NCI-H774 (cell line): Measurements from ENCODE around the gene RPN1.
A peak's percentile ranks its signal among the peaks of the same experiment; 100 is the strongest.
"Not testable (repeated sequence)": the region's sequence is repeated elsewhere in the genome, so short reads cannot be mapped to it uniquely, and the experiment has no call there.

ENCODE experiments used
- DNase-seq: peaks from one replicate; lab custom pipeline; 2025; lab: John Stamatoyannopoulos, UW

RPN1 gene

DNA sequence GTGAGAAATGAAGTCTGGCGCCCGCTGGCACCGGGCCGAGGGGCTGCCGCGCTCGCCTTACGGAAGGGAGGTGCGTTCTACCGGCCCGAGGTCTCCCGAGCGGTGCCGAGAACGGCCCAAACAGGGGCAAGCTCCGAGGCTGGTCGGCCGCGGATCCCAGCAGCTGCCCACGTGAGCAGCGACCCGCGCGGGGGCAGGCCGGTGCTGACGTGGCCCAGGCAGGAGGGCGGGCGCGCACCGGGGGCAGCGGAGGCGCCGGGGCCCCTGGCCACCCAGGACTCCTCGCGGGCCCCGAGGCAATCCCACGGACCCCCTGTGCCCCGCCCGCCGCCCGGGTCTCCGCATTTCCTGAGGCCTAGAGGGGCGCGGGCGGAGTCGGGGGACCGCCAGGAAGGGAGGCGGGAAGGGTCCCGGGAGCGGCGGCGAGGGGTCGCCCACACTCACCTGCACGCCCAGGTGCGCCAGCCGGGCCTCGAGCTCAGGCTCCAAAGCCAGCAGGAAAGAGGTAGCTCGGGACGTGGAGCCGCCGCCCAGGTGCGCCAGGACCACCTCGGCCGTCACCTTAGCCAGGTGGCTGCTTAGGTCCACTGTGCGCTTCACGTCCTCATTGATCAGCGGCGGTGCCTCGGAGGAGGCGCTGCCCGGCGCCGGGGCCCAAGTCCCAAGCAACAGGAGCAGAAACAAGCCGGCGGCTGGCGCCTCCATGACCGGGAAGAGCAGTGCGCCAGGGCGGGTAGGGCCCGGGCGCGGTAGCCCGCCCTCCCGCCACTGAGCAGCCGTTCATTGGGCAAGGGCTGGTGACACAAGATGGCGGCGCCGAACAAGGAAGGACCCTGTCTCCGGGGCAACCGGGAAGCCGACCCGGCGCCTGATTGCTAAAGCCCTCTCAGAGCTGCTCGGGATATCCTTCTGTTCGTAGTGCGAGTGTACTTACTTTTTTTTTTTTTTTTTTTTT lies at the start of gene RPN1:
RPN1 (minus strand) TSS at position 723 of the 955 bp plus-strand sequence; CDS start at position 705, 18 bp downstream.
- peak; percentile 89 for DNase-seq

DNA sequence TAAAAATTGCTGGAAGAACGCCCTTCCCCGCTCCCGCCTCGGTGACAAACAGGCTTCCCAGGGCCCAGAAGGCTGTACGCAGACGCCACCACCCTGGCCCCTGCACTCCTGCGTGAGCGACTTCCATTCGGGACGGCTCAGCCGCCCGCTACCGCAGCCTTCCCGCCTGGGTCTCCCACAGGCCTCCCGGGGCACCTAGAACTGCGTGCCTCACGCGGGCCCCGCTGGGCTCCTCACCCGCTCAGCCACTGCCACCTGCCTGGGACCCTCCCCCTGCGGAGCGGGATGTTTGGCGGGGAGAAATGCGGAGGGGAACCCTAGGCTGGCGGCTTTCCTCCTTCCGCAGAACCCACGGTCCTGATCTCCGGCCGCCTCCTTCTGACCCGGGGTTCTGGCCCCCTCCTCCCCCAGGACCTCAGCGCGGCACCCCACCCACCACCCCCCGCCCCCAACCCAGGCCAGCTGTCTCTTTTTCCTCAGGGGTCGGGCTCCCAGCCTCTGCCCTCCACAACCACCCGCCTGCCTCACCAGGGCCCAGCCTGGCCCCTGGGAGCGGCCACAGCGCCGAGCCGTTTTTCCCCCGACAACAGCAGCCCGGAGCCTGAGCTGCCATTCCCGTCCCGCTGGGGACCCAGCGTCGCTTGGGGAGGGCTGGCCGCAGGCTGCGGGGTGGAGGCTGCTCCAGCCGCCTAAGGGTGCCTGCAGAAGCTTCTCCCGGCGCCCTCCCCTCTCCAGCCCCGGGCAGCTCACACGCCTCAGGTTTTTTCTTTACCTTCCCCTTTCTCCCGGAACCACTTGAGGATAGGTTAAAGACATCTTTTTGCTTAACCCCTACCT lies 47.8 kb upstream of the RPN1 start:
- peak; percentile 35 for DNase-seq

DNA sequence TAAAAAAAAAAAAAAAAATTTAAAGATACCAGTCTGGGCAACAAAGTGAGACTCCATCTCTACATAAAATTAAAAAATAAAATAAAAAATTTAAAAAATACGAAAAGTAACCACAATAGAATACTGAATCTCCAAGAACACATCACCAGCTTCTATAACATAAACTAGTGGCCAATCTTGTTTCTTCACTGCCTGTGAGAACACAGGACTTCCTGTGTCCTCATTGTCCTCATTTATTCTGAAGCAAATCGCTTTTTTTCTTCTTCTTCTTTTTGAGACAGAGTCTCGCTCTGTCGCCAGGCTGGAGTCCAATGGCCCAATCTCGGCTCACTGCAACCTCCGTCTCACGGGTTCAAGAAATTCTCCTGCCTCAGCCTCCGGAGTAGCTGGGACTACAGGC lies 46.7 kb upstream of the RPN1 start:
- no peak for DNase-seq

DNA sequence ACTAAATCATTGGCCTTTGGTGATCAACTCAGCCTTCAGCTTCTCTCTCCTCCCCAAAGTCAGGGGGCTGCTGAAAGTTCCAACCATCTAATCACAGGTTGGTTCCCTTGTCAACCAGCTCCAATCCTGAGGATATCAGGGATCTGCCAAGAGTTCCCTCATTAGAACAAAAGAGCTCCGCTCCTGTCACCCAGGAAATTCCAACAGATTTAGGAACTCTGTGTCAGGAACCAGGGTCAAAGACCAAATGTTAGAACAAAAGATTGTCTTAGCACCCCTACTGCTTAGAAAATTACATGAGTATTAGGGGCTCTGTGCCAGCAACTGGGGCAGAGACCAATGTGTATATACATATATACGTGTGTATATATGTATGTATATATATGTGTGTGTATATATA lies 43.1 kb upstream of the RPN1 start:
- no peak for DNase-seq

DNA sequence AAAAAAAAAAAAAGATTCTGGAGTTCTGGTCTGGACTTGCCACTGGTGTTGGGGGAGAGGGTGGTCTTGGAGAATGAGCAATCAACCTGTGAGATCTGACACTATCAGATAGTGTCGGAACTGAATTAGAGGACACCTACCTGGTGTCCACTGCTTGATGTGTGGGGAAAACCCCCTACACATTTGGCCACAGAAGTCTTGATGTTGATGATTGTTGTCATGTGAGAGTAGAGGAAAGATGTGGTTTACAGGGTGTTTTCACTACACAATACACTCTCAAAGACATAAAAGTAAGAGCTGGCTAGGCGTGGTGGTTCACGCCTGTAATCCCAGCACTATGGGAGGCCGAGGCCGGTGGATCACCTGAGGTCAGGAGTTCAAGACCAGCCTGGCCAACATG lies 38.4 kb upstream of the RPN1 start:
- no peak for DNase-seq

DNA sequence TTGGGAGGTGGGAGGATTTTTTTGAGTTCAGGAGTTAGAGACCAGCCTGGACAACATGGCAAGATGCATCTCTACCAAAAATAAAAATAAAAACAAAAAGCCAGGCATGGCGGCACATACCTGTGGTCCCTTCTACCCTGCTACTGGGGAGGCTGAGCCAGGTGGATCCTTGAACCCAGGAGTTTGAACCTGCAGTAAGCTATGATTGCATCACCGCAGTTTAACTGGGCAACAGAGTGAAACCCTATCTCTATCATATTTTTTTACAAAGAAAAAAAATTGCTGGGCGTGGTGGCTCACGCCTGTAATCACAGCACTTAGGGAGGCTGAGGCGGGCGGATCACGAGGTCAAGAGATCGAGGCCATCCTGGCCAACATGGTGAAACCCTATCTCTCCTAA lies 35.8 kb upstream of the RPN1 start:
- no peak for DNase-seq

DNA sequence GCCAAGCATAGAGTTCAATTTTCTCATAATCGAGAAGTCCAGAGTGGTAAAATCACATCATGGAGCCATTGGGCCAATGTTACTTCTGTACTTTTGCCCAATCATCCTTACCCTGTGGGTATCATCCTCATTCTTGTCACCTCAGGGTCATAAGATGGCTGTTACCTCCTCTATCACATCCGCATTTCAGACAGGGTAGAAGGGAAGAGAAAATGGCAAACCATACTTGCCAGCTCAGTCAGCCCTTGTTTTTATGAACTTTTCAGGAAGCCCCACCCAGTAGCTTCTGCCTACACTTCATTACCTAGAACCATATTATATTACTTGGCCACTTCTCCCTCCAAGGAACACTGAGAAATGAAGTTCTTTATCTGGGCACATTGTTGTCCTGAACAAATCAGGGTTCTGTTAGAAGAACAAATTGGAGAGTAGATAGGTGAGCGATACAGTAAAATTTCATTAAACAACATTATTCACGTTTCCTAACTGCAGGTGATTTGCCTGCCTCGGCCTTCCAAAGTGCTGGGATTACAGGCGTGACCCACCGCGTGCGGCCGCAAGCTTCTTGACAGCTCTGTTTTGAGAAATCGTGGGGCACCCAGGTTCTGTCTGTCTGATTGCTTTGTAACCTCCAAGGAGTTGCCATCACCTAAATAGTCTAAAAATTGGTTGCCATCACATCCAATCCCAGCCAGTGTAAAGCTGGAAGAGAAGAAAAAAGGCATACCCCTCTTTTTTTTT lies 34.5 kb upstream of the RPN1 start:
- DNase-seq: no peak

DNA sequence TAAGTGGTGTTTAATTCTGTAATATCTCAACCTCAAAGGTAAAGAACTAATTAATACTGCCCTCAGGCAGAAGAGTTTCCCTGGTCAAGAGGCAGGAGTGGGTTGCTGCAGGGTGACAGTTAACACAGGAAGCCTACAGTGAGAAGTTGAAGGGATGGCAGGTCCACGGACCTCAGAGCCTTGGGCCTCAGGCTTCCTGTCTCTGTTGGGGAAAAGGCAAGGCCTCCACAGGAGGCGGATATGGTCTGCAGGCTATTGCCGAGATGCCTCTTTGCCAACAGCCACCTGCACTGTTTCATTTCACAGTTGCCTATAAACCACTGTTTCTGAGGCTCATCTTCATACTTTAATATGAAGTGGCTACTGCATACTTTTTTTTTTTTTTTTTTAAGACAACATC lies 33.3 kb upstream of the RPN1 start:
- DNase-seq: no peak

DNA sequence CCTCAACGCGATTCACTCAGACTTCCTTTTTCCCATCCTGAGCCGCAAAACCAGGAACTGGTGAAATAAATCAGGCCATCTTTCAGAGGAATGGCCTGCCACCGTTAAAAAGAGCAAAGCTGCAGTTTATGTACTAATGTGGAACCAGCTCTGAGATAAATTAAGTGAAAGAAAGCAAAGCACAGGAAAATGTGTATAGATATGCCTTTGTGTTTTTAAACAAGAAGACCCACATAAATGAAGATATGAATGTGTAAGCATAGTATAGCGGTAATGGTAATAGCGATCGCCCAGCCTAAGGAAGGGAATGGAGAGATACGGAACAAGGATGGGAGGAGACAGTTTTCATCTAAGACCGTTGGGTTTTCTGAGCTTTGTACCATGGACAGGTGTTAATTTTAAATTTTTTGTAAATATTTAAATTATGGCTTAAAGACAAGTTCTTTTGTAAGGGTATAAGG lies 30.8 kb upstream of the RPN1 start:
- DNase-seq: no peak

DNA sequence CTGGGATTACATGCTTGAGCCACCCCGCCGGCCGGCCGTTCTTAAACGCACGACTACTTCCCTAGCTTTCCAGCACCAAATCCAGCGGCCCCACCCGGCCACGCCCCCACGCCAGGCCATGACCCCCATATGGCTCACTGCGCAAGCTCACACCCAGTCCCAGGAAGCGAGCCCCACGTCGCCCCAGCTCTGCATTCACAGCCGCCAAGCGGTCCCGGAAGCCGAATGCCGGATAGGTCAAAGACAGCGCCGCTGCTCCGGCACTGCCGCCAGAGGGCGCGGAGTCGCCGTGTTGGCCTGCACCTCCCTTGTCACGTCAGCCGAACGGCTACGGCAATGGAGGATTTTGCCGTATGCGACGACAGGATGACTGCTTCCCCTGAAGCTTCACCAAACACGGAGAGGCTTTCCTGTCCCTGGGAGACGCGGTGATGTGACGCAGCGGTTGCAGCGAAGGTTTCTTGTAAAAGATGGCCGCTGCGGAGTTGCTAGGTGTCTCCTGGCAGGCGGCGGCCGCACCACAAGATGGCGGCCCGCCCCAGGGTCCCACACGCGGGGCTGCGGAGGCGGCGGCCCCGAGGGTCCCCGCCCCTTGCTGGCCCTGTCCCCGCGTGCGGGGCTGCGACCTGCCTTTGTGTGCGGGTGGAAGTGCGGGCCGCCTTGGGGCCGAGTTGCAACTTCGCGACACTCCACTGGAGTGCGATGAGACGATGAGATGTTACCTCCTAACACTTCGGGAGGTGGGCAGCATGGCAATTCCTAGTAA lies 30.2 kb upstream of the RPN1 start:
- peak; percentile 97 for DNase-seq

DNA sequence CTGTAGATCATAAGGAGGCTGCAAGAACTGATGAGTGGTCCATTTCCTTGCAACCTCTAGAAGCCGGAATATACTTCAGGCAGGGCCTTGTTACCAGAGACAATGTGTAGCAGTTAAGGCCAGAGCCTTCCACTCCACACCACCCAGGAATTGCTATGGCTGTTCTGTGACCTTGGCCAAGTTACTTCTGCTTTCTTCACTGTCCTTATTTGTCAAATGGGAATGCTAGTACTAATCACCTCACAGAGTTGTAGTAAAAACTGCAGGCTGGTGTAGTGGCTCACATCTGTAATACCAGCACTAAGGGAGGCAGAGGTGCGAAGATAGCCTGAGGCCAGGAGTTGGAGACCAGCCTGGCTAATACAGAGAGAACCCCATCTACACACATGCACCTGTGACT lies 28.7 kb upstream of the RPN1 start:
- no peak for DNase-seq

DNA sequence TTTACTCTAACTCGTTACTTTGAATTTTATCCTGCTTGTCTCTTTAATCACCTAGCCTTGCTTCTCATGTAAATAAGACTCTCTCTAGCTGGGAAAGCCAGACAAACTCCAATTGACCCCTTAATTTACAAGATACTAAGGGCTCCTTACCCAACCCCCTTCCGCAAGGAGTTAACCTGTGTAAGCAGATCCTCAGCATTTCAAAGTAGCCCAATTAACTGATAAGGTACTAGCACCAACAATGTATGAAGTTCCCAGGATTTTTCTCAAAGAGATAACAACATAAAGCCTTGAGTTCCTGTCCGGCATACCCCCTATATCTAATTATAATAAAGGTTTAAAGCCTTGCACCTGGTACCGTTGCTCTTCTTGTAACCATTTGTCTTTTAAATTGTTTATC lies 25.2 kb upstream of the RPN1 start:
- not testable (repeated sequence) for DNase-seq

DNA sequence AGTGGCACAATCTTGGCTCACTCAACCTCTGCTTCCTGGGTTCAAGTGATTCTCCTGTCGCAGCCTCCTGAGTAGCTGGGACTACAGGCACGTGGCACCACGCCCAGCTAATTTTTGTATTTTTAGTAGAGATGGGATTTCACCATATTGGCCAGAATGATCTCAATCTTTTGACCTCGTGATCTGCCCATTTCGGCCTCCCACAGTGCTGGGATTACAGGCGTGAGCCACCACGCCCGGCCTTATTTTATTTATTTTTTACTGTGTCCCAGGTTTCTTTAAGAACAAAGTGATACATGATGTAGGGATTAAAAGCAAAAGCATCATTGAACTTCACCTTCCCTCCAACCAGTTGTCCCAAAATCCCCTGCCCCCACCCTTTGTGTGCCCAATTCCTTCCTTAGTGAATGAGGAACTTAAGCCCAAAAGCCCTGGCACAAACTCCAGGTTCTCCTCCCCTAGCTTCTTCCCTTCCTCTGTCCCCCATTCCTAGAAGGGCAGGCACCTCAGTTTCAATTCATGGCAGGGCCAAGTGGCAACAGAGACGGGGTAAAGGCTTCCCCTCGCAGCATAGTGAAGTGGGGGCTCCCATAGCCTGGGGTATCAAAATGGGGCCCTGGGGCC lies 23.7 kb upstream of the RPN1 start:
- DNase-seq: no peak

DNA sequence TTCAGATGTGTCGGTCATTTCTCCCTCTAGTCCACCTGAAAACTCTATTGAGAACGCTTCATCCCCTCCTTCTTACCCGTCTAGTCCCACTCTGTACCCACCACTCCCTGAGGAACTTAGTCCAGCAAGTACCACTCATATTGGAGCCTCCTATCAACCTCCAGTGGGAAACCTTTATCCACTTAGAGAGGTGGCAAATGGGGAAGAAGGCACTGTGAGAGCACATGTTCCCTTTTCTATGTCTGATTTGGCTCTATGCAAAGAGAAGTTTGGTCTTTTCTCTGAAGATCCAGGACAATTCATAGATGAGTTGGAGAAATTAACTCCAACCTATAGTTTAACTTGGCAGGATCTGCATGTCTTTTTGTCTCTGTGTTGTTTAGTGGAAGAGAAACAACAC lies 17.0 kb upstream of the RPN1 start:
- DNase-seq: no peak

DNA sequence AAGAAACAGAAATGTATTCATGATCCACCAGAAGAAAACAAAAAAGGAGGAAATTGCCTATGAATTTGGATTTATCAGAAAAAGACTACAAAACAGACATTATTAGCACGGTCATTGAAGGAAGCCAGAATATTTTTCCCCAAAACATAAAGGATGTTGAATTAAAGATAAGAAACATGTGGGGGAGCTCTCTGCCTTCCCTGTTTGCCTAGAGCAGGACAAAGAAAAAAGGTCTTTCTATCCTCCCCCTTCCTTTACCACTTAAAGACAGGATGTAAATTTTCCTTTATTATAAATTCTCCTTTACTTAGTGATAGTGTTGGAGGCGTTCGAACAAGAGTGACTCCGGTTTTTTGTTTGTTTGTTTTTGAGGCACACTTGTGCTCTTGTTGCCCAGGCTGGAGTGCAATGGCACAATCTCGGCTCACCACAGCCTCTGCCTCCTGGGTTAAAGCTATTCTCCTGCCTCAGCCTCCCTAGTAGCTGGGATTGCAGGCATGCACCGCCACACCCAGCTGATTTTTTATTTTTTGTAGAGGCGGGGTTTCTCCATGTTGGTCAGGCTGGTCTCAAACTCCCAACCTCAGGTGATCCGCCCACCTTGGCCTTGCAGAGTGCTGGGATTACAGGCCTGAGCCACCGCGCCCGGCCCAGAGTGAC lies 14.9 kb upstream of the RPN1 start:
- DNase-seq: no peak

DNA sequence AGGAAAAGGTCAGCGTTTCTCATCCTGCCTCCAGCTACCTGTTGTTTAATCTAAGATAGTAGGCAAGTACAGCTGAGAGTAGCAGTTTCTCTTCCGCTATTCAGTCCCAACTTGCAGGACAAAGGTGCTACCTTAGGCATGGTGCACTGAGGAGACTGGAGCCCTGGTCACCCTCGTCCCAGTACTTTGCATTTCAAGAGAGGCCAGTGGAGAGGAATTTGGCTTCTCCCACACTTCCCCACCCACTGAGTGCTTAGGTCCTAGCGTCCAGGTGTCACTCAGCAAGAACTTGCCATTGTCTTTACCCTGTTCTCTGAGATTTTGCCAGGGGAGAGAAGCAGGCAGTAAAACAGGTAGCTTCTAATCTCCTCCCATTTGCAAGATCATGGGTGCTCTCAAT lies 12.5 kb upstream of the RPN1 start:
- DNase-seq: no peak

DNA sequence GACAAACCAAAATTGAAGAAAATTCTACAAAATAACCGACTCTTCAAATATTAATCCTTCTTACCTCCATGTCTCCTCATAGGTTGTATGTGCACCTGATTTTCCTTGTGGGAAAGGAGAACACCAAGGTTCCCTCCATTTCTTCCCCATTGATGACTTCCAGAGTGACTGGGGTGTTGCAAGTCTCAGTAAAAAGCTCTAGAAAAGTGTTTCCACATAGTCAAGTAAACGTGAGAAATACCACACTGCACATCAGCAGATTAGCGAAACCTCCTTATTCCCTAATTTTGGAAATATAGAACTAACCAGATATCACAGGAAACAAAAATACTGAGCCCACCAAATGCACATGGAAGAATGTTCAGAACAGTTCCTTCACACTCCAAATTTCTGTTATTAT lies 4.9 kb upstream of the RPN1 start:
- DNase-seq: no peak

DNA sequence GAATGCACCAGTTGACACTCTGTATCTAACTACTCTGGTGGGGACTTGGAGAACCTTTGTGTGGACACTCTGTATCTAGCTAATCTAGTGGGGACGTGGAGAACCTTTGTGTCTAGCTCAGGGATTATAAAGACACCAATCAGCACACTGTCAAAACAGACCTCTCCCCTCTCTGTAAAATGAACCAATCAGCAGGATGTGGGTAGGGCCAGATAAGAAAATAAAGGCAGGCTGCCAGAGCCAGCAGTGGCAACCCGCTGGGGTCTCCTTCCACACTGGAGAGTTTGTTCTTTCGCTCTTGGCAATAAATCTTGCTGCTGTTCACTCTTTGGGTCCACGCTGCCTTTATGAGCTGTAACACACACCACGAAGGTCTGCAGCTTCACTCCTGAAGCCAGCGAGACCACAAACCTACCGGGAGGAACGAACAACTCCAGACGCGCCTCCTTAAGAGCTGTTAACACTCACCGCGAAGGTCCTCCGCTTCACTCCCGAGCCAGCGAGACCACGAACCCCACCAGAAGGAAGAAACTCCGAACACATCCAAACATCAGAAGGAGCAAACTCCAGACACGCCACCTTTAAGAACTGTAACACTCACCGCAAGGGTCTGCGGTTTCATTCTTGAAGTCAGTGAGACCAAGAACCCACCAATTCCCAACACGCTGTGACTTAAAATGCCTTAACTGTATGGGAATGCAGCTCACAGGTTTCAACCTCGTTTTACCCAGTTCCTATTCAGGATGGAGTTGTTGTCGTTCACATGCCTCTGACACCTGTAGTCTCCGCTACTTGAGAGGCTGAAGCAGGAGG lies 3.6 kb upstream of the RPN1 start:
- not testable (repeated sequence) for DNase-seq

DNA sequence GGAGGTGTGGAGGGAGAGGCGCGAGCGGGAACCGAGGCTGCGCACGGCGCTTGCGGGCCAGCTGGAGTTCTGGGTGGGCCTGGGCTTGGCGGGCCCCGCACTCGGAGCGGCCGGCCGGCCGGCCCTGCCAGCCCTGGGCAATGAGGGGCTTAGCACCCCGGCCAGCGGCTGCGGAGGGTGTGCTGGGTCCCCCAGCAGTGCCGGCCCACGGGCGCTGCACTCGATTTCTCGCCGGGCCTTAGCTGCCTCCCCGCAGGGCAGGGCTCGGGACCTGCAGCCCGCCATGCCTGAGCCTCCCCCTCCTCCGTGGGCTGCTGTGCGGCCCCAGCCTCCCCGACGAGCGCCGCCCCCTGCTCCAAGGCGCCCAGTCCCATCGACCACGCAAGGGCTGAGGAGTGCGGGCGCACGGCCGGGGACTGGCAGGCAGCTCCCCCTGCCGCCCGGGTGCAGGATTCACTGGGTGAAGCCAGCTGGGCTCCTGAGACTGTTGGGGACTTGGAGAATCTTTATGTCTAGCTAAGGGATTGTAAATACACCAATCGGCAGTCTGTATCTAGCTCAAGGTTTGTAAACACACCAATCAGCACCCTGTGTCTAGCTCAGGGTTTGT lies 2.9 kb upstream of the RPN1 start:
- DNase-seq: not testable (repeated sequence)
